DMS 273 treated with DMSO at 0.1 percent for 48 hours (cell line): Measurements from ENCODE around the gene SELENOT.

Source experiments
- DNase-seq: peaks from one replicate; lab custom pipeline; 2025; lab: John Stamatoyannopoulos, UW

SELENOT gene

DNA sequence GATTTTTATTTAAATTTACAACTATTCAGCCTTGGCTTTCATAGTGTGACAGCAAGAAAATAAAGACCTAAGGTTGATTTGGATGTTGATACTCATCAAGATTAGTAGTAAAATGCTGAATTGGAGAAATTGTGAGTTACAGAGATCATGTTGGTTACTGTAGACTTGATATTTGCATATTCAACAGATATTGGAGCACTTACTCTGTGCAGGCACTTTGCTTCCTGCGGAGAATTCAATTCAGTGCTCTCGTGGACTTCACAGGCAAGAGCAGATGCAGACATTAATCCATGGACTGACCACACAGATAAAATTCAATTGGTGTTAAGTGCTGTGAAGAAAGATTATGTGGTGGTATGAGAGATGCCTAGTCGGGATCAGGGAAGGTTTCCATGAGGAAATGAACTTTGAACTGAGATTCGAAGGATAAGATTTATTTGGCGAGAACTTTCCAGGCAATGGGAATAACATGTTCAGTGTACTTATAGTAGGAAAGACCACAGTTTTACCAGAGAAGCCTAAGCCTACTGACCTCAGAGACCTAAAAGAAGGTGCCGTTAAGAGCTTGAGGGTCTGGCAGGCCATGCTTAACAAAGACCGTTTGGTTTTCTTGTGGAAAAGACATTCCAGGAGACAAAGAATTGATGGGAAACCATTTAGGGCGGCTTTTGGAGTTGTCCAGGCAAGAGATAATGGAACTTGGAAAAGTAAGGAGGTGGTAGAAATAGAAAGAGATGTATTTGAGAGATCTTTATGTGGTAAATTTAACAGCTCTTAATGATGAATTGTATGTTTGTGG is 4.3 kb downstream of the SELENOT start:
- no peak for DNase-seq

GRCh38 chr3:150609988-150610387 is 6.9 kb downstream of the SELENOT start:
- DNase-seq = no peak

DNA sequence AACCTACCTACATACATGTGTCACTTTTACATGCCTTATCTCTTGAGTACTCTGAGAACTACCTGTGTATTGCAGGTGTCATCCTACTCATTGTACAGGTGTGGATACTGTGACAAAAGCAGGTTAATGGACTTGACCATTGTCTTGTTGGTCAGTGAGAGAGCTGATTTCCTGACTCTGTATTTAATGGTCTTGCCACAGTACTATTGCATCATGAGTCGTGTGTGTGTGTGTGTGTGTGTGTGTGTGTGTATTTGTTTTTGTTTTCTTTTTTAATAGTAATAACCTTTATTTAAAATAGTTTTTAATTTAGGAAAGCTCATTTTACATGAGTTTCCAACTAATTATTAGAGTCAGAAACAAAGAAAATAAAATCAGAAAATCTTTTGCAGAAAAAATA is 7.7 kb downstream of the SELENOT start:
- DNase-seq = no peak

- no peak for DNase-seq
These were observed 8.5 kb downstream of the SELENOT start for GRCh38 chr3:150611666-150612065.

GRCh38 chr3:150612494-150612893 is 9.4 kb downstream of the SELENOT start:
- DNase-seq = no peak

- no peak for DNase-seq
These were observed 9.9 kb downstream of the SELENOT start for GRCh38 chr3:150613034-150613433.

DNA sequence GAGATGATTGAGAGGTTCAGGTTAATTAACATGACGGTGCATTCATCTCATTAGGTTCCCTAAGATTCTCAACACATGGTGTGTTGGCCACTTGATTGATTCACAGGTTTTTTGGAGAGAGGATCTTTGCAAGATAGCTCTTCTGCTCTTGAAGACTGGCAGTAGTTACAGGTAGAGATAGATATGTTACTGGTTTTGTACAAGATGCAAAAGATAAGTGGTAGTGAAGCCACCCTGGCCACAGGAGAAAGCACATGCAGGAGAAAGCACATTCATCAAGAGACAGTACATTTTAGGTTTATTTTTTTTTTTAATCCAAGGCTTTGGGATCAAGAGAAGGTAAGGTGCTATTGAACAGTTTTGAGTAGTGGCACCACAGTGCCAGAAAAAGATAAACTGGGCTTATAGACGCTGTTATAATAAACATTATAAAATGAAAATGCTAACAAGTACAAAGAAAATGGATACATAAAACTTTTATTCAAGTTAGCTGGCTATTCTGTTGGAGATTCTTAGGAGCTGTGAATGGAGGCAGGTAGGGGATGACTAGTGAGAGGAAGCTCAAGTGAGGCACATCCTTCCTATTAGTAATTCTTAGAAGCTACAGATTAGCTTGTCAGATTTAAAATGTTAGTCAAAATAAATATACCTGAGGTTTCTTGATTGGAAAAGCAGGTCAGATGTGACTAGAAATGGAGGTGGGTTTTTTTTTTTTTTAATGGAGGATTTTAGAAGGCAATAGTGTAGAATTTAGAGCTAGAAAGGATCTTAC is 10.8 kb downstream of the SELENOT start:
- no peak for DNase-seq

GRCh38 chr3:150620002-150620689 is 17.0 kb downstream of the SELENOT start:
- DNase-seq = no peak

GRCh38 chr3:150622955-150623354 is 19.8 kb downstream of the SELENOT start:
- peak; percentile 54 for DNase-seq

GRCh38 chr3:150623945-150624344 is 20.8 kb downstream of the SELENOT start:
- no peak for DNase-seq

DNA sequence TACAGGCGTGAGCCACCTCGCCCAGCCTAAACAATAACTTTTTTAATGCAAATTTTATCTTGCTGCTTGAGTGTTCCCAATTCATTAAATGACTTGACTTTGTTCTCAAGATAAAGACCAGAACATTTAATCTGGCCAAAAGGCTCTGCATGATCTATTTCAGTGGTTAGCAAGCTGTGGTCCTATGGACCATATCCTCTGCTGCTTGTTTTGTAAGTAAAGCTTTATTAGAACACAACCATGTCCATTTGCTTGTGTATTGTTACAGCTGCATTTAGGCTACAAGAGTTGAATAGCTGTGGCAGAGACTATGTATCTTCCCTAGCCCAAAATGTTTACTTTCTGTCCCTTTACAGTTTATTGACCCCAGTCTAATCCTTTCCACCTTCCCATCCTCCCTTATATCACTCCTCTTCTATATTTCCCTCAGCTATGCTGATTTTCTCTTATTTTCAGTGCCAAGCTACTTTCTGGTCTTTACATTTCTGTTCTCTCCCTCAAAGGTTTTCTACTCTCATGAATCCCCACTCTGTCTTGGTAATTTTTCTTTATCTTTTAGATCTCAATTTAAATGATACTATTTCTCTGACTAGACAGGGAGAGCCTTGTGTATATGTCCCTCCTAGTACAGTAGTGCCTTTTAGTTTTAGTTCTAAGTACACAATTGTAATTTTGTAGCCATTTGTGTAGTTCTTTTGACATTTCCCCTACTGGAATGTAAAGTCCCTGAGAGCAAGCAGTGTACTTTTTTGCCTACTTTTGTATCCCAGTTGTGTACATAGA is 23.2 kb downstream of the SELENOT start:
- DNase-seq = no peak

DNA sequence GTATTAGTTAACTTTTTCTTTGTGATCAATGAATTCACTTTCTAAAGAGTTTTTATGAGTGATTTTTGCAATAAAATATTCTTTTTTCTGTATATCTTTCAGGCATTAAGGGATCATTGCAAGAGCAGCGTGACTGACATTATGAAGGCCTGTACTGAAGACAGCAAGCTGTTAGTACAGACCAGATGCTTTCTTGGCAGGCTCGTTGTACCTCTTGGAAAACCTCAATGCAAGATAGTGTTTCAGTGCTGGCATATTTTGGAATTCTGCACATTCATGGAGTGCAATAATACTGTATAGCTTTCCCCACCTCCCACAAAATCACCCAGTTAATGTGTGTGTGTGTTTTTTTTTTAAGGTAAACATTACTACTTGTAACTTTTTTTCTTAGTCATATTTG is 24.4 kb downstream of the SELENOT start:
- peak; percentile 62 for DNase-seq

DNA sequence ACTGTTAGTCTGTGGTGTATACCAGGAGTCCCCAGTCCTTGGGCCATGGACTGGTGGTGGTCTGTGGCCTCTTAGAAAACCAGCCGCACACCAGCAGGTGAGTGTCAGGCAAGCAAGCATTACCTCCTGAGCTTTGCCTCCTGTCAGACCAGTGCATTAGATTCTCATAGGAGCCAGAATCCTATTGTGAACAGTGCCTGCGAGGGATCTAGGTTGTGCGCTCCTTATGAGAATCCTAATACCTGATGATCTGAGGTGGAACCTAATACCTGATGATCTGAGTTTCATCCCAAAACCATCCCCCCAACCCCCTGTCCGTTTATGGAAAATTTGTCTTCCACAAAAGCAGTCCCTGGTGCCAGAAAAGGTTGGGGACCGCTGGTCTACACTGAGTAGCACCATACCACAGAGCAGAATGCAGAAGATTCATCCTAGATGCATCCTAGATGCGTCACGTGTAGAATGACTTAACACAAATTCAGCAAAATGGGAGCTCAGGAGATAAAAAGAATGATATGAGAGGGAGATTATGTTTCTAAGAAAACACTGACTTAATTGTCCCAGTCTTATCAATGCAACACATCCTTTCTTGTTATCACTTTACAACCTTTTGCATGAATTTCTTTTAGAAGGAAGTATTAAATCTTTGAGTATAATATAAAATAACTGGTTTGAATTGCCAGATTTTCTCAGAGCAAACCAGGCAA is 28.5 kb downstream of the SELENOT start:
- DNase-seq = no peak

- no peak for DNase-seq
These were observed 32.0 kb downstream of the SELENOT start for GRCh38 chr3:150635076-150635475.

DNA sequence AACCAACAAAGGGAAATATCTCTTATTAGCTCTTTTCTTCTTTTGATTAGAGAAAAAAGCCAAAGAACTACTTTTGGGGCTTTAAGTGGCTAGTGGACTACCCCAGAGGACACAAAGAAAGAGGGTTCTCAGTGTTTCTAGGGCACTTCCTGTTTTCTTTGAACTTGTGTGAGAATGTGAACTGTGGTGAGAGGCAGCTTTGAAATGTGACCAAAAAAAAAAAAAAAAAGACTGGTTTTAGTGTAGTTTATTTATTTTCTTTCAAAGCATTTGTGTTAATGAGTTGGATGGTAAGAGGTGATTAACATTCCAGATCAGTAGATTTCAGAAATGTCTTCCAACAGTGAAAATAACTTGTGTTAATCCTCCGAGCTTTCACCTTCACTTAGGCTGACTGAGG is 32.4 kb downstream of the SELENOT start:
- no peak for DNase-seq

- no peak for DNase-seq
These were observed 33.1 kb downstream of the SELENOT start for GRCh38 chr3:150636258-150636657.

DNA sequence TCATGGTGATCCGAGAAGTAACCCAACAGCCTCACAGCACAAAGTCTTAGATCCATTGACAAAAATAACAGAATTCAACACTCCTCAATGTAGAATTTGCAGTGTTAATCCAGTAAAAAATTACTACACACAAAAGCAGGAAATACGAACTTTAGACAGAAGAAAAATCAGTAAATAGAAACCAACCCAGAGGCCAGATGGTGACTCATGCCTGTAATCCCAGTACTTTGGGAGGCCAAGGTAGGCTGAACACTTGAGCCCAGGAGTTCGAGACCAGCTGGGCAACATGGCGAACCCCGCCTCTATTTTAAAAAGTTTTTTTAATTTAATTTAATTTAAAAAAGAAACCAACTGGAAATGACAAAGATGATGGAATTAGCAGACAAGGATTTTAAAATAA is 36.1 kb downstream of the SELENOT start:
- no peak for DNase-seq

DNA sequence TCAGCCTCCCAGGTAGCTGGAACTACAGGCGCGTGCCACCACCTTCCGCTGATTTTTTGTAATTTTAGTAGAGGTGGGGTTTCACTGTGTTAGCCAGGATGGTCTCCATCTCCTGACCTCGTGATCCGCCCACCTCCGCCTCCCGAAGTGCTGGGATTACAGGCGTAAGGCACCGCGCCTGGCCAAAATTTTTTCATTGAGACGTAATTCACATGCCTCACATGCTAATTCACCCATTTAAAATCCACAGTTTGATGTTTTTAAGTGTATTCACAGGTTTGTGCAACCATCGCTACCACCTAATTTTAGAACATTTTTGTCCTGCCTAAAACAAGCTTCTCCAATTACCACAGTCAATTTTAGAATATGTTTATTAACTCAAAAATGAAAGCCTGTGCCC is 37.1 kb downstream of the SELENOT start:
- no peak for DNase-seq

- DNase-seq = no peak
These were observed 50.0 kb downstream of the SELENOT start for GRCh38 chr3:150653110-150653561.

DNA sequence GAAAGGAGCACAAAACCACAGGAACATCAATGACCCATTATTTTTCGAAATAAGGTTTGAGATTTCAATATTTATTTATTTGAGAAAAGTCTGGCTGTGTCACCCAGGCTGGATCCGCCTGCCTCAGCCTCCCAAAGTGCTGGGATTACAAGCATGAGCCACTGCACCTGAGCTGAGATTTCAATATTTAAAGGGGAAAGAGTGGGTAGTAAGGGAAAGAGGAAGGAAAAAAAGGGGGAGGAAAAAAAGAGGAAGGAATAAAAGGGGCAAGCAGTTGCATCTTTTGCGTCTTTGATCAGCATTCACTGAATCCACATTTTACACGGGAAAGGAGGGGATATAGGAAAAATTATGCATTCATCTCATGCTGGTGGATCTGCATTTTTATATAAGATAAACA is 53.2 kb downstream of the SELENOT start:
- no peak for DNase-seq
